GM12864 (cell line): ENCODE results near the gene SH3TC1.

Experiments used
- DNase-seq: peaks from one replicate; pipeline ENCODE4 v3.0.0-alpha.2; 2011; ENCODE audit warnings: low read depth
- H3K4me3 ChIP-seq: 2 replicates; pipeline ENCODE4 v1.5.1; 2011; ENCODE audit warnings: mild to moderate bottlenecking, low read depth, low read length, control low read depth
- TF ChIP-seq, protein P1 (sequence below): IDR thresholded peaks from 2 replicates; pipeline ENCODE4 v1.5.1; 2011; ENCODE audit warnings: low read depth, mild to moderate bottlenecking, moderate library complexity, low read length, control low read depth, inconsistent platforms; ENCODE audit errors: missing control alignments

Gene SH3TC1

DNA sequence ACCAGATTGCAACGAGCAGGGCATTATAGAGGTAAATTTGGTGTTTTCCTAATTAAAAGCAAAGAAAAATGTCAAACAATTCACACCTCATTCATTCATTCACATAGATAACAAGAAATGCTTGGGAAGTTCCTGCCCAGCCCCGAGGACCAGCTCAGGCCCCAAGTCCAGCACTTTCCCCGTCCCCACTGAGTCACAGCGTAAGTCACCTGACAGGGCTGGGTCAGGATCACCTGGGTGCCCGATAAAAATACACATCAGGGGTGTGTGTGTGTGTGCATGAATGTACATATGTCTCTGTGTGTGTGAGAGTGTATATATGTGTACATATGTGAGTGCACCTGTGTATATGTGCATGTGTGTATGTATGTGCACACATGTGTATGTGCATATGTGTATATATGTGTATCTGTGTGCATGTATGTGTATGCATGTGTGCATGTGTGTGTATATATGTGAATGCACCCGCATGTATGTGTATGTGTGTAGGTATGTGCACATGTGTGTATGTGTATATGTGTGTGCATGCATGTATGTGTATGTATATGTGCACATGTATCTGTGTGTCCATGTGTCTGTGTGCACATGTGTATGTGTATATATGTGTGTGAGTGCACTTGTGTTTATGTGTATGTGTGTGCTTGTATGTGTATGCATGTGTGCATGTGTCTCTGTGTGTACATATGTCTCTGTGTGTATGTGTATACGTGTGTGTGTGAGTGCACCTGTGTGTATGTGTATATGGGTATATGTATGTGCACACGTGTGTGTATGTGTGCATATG lies 18.6 kb upstream of the SH3TC1 start:
- no peak for DNase-seq
- H3K4me3 ChIP-seq = no peak overlapping the region
- TF ChIP-seq, protein P1, sequence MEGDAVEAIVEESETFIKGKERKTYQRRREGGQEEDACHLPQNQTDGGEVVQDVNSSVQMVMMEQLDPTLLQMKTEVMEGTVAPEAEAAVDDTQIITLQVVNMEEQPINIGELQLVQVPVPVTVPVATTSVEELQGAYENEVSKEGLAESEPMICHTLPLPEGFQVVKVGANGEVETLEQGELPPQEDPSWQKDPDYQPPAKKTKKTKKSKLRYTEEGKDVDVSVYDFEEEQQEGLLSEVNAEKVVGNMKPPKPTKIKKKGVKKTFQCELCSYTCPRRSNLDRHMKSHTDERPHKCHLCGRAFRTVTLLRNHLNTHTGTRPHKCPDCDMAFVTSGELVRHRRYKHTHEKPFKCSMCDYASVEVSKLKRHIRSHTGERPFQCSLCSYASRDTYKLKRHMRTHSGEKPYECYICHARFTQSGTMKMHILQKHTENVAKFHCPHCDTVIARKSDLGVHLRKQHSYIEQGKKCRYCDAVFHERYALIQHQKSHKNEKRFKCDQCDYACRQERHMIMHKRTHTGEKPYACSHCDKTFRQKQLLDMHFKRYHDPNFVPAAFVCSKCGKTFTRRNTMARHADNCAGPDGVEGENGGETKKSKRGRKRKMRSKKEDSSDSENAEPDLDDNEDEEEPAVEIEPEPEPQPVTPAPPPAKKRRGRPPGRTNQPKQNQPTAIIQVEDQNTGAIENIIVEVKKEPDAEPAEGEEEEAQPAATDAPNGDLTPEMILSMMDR = no peak

DNA sequence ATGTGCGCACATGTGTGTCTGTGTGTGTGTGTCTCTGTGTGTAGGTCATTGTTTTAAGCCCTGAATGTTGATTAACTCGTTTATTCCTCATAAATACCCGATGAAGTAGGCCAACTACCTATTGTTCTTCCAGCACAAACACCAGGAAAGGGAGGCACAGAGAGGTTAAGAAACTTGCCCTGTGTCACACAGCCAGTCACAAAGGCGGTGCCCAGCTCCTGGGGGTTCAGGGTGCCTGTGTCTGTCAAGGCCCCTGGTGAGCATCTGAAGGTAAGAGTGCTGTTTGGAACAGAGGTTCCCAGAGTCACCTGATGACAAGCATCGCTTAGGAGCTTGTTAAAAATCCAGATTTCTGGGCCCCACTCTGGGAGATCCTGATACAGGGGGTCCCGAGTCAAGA lies 18.0 kb upstream of the SH3TC1 start:
- TF ChIP-seq, protein P1 = no peak
- no peak overlapping the region for H3K4me3 ChIP-seq
- DNase-seq = no peak

DNA sequence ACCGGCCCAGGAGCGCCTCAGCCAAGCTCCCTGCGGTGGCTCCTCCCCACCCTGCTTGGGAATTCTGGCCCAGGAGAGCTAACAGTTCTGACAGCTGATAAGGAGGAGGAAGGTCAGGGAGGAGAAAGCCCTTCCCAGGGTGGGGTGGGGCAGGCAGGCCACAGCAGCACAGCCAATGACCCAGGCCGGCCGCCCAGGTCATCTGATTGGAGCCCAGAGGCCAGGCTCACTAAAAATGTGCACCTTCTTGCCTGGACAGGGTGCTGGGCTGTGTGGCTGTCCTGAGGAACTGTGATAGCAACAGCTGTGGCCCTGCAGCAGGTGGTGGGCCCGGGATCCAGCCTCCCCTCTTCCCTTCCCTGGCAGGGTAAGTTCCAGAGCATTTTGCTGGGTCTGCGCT lies 17.2 kb upstream of the SH3TC1 start:
- DNase-seq = no peak
- TF ChIP-seq, protein P1 = no peak
- no peak overlapping the region for H3K4me3 ChIP-seq

DNA sequence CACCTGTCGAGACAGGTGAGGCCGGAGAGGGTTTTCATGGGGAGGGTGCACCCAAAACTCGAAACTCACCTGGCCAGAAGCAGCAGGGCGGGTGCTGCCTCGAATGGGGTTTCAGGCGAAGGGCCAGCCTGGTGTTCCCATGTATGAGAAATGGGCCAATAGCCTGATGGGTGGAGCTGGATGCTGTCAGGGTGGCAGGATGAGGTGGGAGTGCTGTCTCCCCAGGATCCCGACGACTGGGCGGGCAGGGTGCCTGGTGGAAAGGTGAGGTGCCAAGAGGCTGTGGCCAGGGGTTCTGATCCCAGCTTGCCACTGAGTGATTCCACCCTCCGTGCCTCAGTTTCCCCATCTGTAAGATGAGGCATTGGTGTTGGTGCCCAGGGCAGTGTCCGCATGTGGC lies 16.8 kb upstream of the SH3TC1 start:
- TF ChIP-seq, protein P1 = no peak
- no peak overlapping the region for H3K4me3 ChIP-seq
- DNase-seq = no peak

DNA sequence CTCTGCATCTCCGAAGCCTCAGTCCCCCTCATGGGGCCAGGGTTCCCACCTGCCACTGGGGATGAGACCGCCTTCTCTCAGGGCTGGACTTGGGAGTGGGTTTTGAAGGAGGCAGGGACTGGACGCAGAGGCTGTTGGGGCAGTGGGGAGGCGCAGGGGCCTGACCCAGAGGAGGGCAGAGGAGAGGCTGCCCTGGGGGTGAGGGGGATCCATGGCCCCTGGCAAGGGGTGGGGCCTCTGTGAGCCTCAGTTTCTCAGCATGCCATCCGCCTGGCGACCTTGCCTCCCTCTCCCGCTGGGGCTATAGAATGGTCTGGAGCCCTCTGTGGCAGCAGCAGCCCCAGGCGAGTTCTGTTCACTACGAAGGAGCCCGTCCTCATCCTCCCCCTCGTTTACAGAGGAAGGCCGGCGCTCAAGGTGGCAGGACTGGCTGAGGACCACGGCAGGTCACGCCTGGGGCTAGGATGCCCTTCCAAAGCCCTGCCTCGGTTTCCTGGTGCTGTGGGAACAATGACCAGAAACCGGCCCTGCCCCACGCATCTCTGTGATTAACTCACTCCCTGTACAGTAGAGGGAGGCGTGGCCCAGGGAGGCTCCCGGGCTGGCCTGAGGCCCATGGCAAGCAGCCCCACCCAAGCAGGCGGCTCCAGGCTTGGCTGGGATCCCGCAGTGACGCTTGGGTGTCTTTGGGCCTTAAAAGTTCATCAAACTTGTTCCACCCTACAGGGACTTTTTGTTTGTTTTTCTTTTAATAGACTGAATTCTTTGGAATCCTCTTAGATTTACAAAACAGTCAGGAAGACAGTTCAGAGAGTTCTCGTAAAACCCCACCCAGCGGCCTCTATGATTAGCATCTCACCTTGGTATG lies 16.0 kb upstream of the SH3TC1 start:
- no peak for DNase-seq
- H3K4me3 ChIP-seq = no peak overlapping the region

DNA sequence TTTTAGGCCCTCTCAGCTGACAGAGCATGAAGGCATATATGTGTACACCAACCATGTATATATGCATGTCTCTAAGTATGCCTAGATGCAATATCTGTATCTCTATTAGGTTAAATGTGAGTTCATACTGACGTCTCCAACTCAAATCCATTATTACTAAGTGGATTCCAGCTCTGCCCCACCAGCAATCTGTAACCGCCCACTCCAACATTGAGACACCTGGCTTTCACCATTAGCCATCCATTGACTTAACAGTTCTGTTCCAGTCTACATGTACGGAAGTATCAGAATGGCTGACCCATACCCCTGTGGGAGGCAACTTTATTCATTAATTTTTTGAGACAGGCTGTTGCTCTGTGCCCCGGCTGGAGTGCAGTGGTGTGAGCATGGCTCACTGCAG lies 15.0 kb upstream of the SH3TC1 start:
- TF ChIP-seq, protein P1 = no peak
- DNase-seq = no peak
- no peak overlapping the region for H3K4me3 ChIP-seq

More for the DNA sequence above, 16.0 kb upstream of the SH3TC1 start:
- TF ChIP-seq, protein P1 = no peak
